HL-60 (cell line): ENCODE data around the gene NUP210.

ENCODE experiments used
- DNase-seq, 2 experiments: peaks; one replicate each; pipeline ENCODE4 v3.0.0-alpha.2; 2010 to 2020; ENCODE audit warnings: low read depth in 1 of 2, low spot score in 1 of 2
- H3K27ac ChIP-seq: fragments of 250-450 bp; sonication (Bioruptor Pico); replicated peaks from 2 replicates; pipeline ENCODE4 v1.5.1; 2020; ENCODE audit warnings: mild to moderate bottlenecking, moderate library complexity
- H3K27me3 ChIP-seq: fragments of 250-450 bp; sonication (Bioruptor Pico); 2 replicates; pipeline ENCODE4 v1.5.1; 2021; ENCODE audit warnings: mild to moderate bottlenecking, moderate library complexity; ENCODE audit not compliant: insufficient read depth, poor library complexity, severe bottlenecking
- H3K4me3 ChIP-seq: replicated peaks from 2 replicates; pipeline ENCODE4 v1.5.1; 2011; ENCODE audit warnings: mild to moderate bottlenecking, control low read depth, low read length; ENCODE audit not compliant: insufficient read depth
- GABPA ChIP-seq: IDR thresholded peaks from 2 replicates; pipeline ENCODE4 v1.6.1; 2012; ENCODE audit warnings: low read depth
- POLR2AphosphoS5 ChIP-seq: IDR thresholded peaks from 2 replicates; pipeline ENCODE4 v1.6.1; 2012; ENCODE audit warnings: low read depth
- SPI1 ChIP-seq: IDR thresholded peaks from 2 replicates; pipeline ENCODE4 v1.6.1; 2012; ENCODE audit warnings: low read depth, mild to moderate bottlenecking, borderline replicate concordance
- TF ChIP-seq, protein P1 (sequence below): IDR thresholded peaks from 2 replicates; pipeline ENCODE4 v1.6.1; 2012; ENCODE audit warnings: low read depth; ENCODE audit not compliant: insufficient replicate concordance
- TF ChIP-seq, protein P2 (sequence below): IDR thresholded peaks from one replicate; pipeline ENCODE4 v1.5.1; 2011; ENCODE audit warnings: low read length, control low read depth, inconsistent platforms; ENCODE audit not compliant: insufficient read depth

NUP210 gene

DNA sequence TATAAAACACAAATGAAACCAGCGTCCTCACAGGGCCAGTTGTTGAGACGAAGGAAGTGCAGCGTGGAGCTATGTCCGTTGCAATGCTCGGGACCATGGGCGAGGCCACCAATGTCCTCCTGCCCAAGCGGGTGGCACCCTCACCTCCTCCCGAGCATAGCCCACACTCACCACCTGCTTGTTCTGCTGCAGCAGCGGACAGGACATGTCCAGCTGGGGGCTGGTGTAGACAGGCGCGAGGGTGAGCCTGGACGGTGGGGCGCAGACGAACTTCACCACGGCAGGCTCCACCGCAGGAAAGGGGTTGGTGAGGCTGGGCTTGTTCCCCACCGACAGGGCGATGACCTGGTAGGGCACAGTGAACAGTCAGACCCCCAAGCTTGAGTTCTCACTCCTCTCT is 62.1 kb downstream of the NUP210 start:
- no peak for TF ChIP-seq POLR2AphosphoS5
- no peak for TF ChIP-seq GABPA
- TF ChIP-seq SPI1, result no peak
- TF ChIP-seq, protein P1, sequence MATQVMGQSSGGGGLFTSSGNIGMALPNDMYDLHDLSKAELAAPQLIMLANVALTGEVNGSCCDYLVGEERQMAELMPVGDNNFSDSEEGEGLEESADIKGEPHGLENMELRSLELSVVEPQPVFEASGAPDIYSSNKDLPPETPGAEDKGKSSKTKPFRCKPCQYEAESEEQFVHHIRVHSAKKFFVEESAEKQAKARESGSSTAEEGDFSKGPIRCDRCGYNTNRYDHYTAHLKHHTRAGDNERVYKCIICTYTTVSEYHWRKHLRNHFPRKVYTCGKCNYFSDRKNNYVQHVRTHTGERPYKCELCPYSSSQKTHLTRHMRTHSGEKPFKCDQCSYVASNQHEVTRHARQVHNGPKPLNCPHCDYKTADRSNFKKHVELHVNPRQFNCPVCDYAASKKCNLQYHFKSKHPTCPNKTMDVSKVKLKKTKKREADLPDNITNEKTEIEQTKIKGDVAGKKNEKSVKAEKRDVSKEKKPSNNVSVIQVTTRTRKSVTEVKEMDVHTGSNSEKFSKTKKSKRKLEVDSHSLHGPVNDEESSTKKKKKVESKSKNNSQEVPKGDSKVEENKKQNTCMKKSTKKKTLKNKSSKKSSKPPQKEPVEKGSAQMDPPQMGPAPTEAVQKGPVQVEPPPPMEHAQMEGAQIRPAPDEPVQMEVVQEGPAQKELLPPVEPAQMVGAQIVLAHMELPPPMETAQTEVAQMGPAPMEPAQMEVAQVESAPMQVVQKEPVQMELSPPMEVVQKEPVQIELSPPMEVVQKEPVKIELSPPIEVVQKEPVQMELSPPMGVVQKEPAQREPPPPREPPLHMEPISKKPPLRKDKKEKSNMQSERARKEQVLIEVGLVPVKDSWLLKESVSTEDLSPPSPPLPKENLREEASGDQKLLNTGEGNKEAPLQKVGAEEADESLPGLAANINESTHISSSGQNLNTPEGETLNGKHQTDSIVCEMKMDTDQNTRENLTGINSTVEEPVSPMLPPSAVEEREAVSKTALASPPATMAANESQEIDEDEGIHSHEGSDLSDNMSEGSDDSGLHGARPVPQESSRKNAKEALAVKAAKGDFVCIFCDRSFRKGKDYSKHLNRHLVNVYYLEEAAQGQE, result no peak
- TF ChIP-seq, protein P2, sequence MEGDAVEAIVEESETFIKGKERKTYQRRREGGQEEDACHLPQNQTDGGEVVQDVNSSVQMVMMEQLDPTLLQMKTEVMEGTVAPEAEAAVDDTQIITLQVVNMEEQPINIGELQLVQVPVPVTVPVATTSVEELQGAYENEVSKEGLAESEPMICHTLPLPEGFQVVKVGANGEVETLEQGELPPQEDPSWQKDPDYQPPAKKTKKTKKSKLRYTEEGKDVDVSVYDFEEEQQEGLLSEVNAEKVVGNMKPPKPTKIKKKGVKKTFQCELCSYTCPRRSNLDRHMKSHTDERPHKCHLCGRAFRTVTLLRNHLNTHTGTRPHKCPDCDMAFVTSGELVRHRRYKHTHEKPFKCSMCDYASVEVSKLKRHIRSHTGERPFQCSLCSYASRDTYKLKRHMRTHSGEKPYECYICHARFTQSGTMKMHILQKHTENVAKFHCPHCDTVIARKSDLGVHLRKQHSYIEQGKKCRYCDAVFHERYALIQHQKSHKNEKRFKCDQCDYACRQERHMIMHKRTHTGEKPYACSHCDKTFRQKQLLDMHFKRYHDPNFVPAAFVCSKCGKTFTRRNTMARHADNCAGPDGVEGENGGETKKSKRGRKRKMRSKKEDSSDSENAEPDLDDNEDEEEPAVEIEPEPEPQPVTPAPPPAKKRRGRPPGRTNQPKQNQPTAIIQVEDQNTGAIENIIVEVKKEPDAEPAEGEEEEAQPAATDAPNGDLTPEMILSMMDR, result no peak
- Histone ChIP-seq H3K4me3 (no peak overlapping the region), H3K27me3 (no peaks in the 10 kb centered on the region), H3K27ac (no peak overlapping the region)
- DNase-seq, result no peak

DNA sequence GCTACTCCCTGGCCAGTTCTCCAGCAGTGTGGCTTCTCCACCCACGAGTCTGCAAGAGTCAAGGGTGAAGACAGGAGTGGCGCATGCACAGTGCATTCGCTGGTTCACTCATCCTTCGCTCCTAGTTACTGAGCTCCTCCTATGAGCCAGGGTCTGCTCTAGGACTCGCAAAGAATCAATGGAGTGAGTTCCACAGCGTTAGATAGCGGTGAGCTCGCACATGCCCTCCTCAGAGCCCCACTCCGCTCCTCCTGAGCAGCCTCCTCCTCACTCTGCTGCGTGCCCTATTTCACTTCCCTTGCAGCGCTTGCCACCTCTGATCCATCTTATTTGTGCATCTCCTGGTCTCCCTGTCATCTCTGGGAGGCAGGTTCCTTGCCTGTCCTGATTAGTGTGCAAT is 63.0 kb downstream of the NUP210 start:
- Histone ChIP-seq H3K27me3 (no peaks in the 10 kb centered on the region), H3K27ac (no peak overlapping the region), H3K4me3 (no peak overlapping the region)
- TF ChIP-seq, protein P2, result no peak
- TF ChIP-seq SPI1 (no peak), GABPA (no peak), POLR2AphosphoS5 (no peak)
- TF ChIP-seq, protein P1, result no peak
- DNase-seq, result no peak

DNA sequence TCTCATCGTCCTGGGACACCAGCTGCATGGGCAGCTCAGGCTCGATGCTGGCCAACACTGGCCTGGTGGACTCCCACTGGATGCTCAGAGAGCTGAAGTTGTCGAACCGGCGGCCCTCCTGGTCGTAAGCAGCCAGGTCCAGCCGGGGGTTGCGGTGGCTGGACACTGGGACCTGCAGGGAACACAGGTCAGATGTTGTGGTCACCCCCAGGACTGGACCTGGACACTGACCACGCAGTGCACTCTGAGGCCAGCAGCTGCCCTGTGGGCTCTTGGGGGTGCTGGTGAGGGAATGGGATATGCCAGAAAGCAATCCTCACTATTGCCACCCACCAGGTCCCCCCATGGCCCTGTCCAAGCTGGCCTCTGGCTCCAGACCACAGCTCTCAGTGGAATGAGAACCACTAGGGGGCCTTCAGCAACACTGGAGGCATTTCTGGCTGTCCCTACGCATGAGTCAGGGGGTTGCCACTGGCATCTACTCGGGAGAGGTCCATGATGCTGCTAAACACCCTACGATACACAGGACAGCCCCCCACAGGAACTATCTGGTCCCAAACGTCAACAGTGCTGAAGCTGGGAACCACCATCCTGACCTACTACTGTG is 66.1 kb downstream of the NUP210 start:
- TF ChIP-seq POLR2AphosphoS5, result no peak
- TF ChIP-seq, protein P2, result peak; percentile 5
- Histone ChIP-seq H3K27me3 (no peaks in the 10 kb centered on the region), H3K4me3 (no peak overlapping the region), H3K27ac (no peak overlapping the region)
- DNase-seq, result no peak

- H3K4me3 ChIP-seq, result no peak overlapping the region
- no peak overlapping the region for H3K27ac ChIP-seq
- H3K27me3 ChIP-seq, result no peaks in the 10 kb centered on the region
- TF ChIP-seq SPI1, result no peak
- no peak for TF ChIP-seq POLR2AphosphoS5
- TF ChIP-seq, protein P2, result no peak
- DNase-seq, result peak; percentile 17 to 18
Measured at GRCh38 chr3:13353506-13353905, 66.6 kb downstream of the NUP210 start.
